ENCODE results near the gene GALNT18. TPM values are rescaled to one million over a fixed set of nuclear protein-coding genes. Genes with fewer than 3 reads are reported as not detected.

GALNT18 gene
- total RNA-seq, 1 donor from 2014 or later, result 76.9 TPM

DNA sequence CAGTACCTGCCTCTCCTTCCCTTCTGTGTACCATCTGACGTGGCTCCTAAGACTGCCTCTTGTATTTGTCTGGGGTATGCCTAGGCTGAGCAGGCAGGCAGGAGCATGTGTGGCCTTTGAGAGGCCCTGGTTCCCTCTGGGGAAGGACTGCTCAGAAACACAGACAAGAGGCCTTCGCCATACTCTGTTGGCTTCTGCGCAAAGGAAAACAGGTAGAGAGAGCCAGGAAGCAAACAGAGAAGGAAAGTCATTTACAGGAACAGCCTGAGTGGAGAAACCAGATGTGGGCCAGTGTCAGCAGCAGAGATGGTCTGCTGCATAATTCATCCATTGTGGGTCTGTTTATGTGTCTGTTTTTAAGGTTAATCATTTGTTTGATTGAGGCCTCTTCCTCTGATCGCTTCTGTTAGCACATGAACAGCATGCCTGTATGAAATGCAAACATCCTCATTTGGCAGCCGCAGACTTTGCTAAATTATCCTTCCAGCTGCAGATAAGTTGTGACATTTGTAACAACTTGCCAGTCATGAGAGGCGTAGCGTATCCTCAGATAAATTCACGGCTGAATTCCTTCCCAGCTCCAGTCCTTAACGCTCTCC lies 119.4 kb downstream of the GALNT18 start:
- peak overlapping the region; percentile 45 for H3K4me3 Mint-ChIP-seq (ENCODE audit: unreplicated experiment)
- no peaks in the 10 kb centered on the region for H3K36me3 Mint-ChIP-seq (ENCODE audit: unreplicated experiment)
- DNase-seq, result no peak
- peak overlapping the region; percentile 88 for H3K27ac Mint-ChIP-seq (ENCODE audit: unreplicated experiment)
- peaks cover 2% of the 10 kb centered on the region for H3K27me3 Mint-ChIP-seq (ENCODE audit: unreplicated experiment)
- peaks cover 40% of the 10 kb centered on the region for H3K4me1 Mint-ChIP-seq (ENCODE audit: low read depth, unreplicated experiment)
- peaks cover 2% of the 10 kb centered on the region for H3K9me3 Mint-ChIP-seq (ENCODE audit: unreplicated experiment)
- TF ChIP-seq CTCF (IDR thresholded peaks at IDR 0.05; ENCODE audit: partially characterized antibody, unreplicated experiment), result no peak

DNA sequence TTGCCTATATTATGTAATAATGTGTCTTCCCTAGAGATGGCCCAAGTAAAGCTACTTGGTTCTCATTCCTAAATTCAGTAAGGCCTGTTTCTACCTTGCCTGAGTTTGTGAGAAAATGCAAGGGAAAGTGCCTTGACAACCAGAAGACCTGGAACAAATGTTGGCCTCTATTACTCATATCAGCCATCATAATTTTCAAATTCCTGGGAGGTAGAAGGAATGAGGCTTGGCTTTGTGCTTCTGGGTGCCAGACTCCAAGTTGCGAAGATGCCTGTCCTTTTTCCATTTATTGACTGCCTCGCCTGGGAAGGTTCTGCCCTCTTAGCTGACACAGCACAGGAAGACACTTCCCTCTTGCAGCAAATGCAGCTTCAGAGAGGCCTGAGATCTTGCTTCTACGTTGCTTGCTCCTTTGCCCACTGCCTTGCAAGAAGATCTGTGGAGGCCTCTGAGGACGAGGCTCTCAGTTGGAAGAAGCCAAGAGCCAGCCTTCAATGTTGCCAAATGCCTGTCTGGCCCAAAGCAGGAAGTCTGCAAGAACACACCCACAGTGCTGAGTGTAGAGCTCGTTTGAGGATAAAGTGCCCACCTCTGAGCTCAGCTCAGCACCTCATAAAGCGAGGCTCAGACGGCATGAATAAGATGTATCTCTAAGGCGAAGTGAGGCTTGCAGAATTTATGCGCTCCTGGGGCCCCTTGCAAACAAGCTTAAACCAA lies 120.1 kb downstream of the GALNT18 start:
- Mint-ChIP-seq H3K27ac (ENCODE audit: unreplicated experiment) (peak overlapping the region; percentile 88), H3K4me1 (ENCODE audit: low read depth, unreplicated experiment) (peaks cover 40% of the 10 kb centered on the region), H3K36me3 (ENCODE audit: unreplicated experiment) (no peaks in the 10 kb centered on the region), H3K4me3 (ENCODE audit: unreplicated experiment) (peak overlapping the region; percentile 45), H3K27me3 (ENCODE audit: unreplicated experiment) (peaks cover 5% of the 10 kb centered on the region), H3K9me3 (ENCODE audit: unreplicated experiment) (peaks cover 2% of the 10 kb centered on the region)
- DNase-seq, result no peak
- TF ChIP-seq CTCF (IDR thresholded peaks at IDR 0.05; ENCODE audit: partially characterized antibody, unreplicated experiment), result no peak

- no peak for DNase-seq
- H3K4me1 Mint-ChIP-seq (ENCODE audit: low read depth, unreplicated experiment), result peaks cover 42% of the 10 kb centered on the region
These were observed 120.9 kb downstream of the GALNT18 start for GRCh38 chr11:11500744-11501487.

GRCh38 chr11:11499300-11499699 lies 122.5 kb downstream of the GALNT18 start:
- Mint-ChIP-seq H3K36me3 (ENCODE audit: unreplicated experiment) (no peaks in the 10 kb centered on the region), H3K4me1 (ENCODE audit: low read depth, unreplicated experiment) (peaks cover 42% of the 10 kb centered on the region), H3K27me3 (ENCODE audit: unreplicated experiment) (peaks cover 7% of the 10 kb centered on the region), H3K9me3 (ENCODE audit: unreplicated experiment) (peaks cover 2% of the 10 kb centered on the region), H3K4me3 (ENCODE audit: unreplicated experiment) (no peak overlapping the region), H3K27ac (ENCODE audit: unreplicated experiment) (no peak overlapping the region)
- no peak for TF ChIP-seq CTCF (IDR thresholded peaks at IDR 0.05; ENCODE audit: partially characterized antibody, unreplicated experiment)
- DNase-seq, result no peak

More at GRCh38 chr11:11500744-11501487, 120.9 kb downstream of the GALNT18 start:
- peaks cover 5% of the 10 kb centered on the region for H3K27me3 Mint-ChIP-seq (ENCODE audit: unreplicated experiment)
- no peak for TF ChIP-seq CTCF (IDR thresholded peaks at IDR 0.05; ENCODE audit: partially characterized antibody, unreplicated experiment)
- H3K4me3 Mint-ChIP-seq (ENCODE audit: unreplicated experiment), result no peak overlapping the region
- H3K9me3 Mint-ChIP-seq (ENCODE audit: unreplicated experiment), result peaks cover 2% of the 10 kb centered on the region
- no peak overlapping the region for H3K27ac Mint-ChIP-seq (ENCODE audit: unreplicated experiment)
- H3K36me3 Mint-ChIP-seq (ENCODE audit: unreplicated experiment), result no peaks in the 10 kb centered on the region
